GM12874 (cell line): Measurements from ENCODE around the gene NUP50.

Experiments used
- TF ChIP-seq, protein P1 (sequence below): IDR thresholded peaks from 2 replicates; pipeline ENCODE4 v1.5.1; 2011; ENCODE audit warnings: low read depth, mild to moderate bottlenecking, control low read depth, low read length, moderate library complexity; ENCODE audit not compliant: insufficient read depth

The NUP50 gene

GRCh38 chr22:45196926-45197605, 33.3 kb downstream of the NUP50 start:
- TF ChIP-seq, protein P1, sequence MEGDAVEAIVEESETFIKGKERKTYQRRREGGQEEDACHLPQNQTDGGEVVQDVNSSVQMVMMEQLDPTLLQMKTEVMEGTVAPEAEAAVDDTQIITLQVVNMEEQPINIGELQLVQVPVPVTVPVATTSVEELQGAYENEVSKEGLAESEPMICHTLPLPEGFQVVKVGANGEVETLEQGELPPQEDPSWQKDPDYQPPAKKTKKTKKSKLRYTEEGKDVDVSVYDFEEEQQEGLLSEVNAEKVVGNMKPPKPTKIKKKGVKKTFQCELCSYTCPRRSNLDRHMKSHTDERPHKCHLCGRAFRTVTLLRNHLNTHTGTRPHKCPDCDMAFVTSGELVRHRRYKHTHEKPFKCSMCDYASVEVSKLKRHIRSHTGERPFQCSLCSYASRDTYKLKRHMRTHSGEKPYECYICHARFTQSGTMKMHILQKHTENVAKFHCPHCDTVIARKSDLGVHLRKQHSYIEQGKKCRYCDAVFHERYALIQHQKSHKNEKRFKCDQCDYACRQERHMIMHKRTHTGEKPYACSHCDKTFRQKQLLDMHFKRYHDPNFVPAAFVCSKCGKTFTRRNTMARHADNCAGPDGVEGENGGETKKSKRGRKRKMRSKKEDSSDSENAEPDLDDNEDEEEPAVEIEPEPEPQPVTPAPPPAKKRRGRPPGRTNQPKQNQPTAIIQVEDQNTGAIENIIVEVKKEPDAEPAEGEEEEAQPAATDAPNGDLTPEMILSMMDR = no peak

GRCh38 chr22:45197606-45198462, 34.1 kb downstream of the NUP50 start:
- TF ChIP-seq, protein P1 = no peak

- TF ChIP-seq, protein P1 = no peak
Measured at GRCh38 chr22:45198463-45198795, 34.7 kb downstream of the NUP50 start.

DNA sequence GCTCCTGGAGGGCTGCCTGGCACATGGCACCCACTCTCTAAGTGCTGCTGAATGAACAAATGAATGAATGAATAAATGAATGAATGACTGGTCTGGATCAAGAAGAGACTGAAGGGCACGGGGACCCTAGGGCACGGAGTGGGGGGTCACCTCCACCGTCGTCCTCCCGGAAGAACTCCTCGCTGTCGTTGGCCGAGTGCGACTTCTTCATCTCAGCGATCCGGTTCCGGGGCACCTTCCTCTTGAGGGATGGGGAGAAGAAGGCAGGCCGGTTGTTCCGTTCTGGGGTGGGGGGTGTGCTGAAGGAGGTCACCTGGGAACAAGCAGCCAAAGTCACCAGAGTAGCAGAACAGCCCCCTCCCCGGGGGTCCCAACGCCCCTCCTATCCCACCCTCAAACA, 36.0 kb downstream of the NUP50 start:
- TF ChIP-seq, protein P1 = no peak

- TF ChIP-seq, protein P1 = no peak
Measured at GRCh38 chr22:45200230-45200629, 36.5 kb downstream of the NUP50 start.

- TF ChIP-seq, protein P1 = no peak
Measured at GRCh38 chr22:45200860-45201511, 37.3 kb downstream of the NUP50 start.

DNA sequence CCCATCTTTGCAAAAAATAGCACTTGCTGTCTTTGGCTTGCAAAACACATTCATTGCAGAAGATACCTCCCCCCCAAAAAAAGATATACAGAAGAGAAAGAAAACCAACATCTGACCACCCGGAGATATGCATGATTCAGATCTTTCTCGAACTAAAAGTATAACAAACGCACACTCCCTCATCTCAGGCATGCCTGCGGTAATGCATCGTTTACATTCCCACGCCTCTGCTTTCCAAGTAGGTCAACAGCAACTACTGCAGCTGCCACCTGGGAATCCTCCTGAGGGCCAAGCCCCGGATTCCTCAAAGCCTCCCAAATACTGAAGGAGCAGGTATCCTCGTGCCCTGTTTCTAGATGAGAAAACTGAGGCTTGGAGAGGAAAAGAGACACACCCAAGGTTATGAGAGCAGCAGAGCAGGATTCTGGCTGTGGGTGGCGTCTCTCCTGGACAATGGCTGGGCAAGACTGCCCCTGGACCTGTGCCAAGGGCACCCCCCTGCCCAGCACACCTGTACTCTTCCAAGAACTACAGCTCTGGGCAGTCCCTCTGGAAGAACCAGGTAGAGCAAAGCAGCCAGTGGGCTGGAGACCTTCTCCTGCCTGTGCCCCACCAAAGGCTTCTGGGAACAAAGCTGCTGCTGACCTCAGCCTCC, 38.1 kb downstream of the NUP50 start:
- TF ChIP-seq, protein P1 = no peak
